HFFc6 (cell line): ENCODE measurements around the gene CCL2. TPM values are rescaled to one million over a fixed set of nuclear protein-coding genes. Genes with fewer than 3 reads are reported as not detected.

Source experiments
- DNase-seq: peaks from one replicate; pipeline ENCODE4 v3.0.0-alpha.2; 2018
- H3K27ac Mint-ChIP-seq: 2 replicates; pipeline ENCODE4 v1.8.0; 2020; ENCODE audit warnings: mild to moderate bottlenecking, mixed read lengths
- H3K27me3 Mint-ChIP-seq: 2 replicates; pipeline ENCODE4 v1.8.0; 2021; ENCODE audit warnings: mild to moderate bottlenecking, moderate library complexity, mixed read lengths; ENCODE audit not compliant: insufficient read depth
- H3K36me3 Mint-ChIP-seq: 2 replicates; pipeline ENCODE4 v1.8.0; 2021; ENCODE audit warnings: low read depth, mixed read lengths
- H3K4me1 Mint-ChIP-seq: 2 replicates; pipeline ENCODE4 v1.8.0; 2020; ENCODE audit warnings: low read depth, mixed read lengths
- H3K4me3 Mint-ChIP-seq: 2 replicates; pipeline ENCODE4 v1.8.0; 2020; ENCODE audit warnings: mild to moderate bottlenecking, moderate library complexity, mixed read lengths
- H3K9me3 Mint-ChIP-seq: 2 replicates; pipeline ENCODE4 v1.8.0; 2020; ENCODE audit warnings: mild to moderate bottlenecking, mixed read lengths
- total RNA-seq, 6 experiments: library from RNA; stranded (reverse); fragmentation: NEBNext Ultra II Directional; extraction: Animal tissue kit (Norgen Biotek cat#: 25700); gene quantifications; 2 replicates in 1 of 6; 3 replicates in 5 of 6; pipeline ENCODE4 v1.2.3, GENCODE V29; 2021
- TF ChIP-seq, protein P1 (sequence below): fragments of 200-600 bp; sonication (generic); IDR thresholded peaks from 2 replicates; pipeline ENCODE4 v1.5.0; 2021; ENCODE audit warnings: antibody characterized with exemption, mild to moderate bottlenecking

CCL2 gene
- total RNA-seq, 6 experiments from 2014 or later: 23.2 to 65.9 (median 30.1) TPM

DNA sequence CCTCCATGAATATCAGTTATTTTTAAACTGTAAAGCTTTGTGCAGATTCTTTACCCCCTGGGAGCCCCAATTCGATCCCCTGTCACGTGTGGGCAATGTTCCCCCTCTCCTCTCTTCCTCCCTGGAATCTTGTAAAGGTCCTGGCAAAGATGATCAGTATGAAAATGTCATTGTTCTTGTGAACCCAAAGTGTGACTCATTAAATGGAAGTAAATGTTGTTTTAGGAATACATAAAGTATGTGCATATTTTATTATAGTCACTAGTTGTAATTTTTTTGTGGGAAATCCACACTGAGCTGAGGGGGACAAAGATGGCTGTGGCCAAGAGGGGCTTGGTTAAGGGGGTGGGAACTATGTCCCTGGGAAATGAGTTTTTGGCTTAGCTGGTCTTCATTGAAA is 32.8 kb downstream of the CCL2 start:
- TF ChIP-seq, protein P1, sequence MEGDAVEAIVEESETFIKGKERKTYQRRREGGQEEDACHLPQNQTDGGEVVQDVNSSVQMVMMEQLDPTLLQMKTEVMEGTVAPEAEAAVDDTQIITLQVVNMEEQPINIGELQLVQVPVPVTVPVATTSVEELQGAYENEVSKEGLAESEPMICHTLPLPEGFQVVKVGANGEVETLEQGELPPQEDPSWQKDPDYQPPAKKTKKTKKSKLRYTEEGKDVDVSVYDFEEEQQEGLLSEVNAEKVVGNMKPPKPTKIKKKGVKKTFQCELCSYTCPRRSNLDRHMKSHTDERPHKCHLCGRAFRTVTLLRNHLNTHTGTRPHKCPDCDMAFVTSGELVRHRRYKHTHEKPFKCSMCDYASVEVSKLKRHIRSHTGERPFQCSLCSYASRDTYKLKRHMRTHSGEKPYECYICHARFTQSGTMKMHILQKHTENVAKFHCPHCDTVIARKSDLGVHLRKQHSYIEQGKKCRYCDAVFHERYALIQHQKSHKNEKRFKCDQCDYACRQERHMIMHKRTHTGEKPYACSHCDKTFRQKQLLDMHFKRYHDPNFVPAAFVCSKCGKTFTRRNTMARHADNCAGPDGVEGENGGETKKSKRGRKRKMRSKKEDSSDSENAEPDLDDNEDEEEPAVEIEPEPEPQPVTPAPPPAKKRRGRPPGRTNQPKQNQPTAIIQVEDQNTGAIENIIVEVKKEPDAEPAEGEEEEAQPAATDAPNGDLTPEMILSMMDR: no peak
- no peak overlapping the region for H3K27ac Mint-ChIP-seq
- peaks cover 18% of the 10 kb centered on the region for H3K4me1 Mint-ChIP-seq
- H3K36me3 Mint-ChIP-seq: no peaks in the 10 kb centered on the region
- H3K4me3 Mint-ChIP-seq: peak overlapping the region; percentile 1; the same call in 1 of the 2 replicates
- H3K9me3 Mint-ChIP-seq: no peaks in the 10 kb centered on the region
- no peak for DNase-seq
- H3K27me3 Mint-ChIP-seq: peaks cover 18% of the 10 kb centered on the region

DNA sequence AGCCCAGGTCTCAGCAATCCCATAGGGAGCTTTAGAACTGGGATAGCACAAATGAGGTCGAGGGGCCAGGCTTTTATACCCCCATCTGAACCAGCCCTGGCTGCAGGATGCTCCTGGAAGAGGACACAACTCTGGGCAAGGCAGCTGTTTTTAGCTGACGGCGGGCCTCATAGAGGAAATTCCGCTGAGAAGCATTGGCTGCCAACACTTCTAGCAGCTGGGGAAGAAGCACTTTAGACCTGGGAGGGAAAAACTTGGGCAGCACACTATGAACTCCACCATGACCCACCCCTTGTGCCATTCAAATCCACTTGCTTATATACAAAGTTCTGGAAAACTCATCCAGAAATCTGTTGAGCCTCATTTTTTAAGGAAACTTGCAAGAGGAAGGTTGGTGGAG is 35.5 kb downstream of the CCL2 start:
- Mint-ChIP-seq H3K27me3 (peaks cover 9% of the 10 kb centered on the region), H3K4me3 (no peak overlapping the region), H3K27ac (no peak overlapping the region), H3K36me3 (no peaks in the 10 kb centered on the region), H3K4me1 (peaks cover 18% of the 10 kb centered on the region), H3K9me3 (peaks cover 2% of the 10 kb centered on the region; the same call in 1 of the 2 replicates)
- no peak for DNase-seq
- TF ChIP-seq, protein P1: no peak

DNA sequence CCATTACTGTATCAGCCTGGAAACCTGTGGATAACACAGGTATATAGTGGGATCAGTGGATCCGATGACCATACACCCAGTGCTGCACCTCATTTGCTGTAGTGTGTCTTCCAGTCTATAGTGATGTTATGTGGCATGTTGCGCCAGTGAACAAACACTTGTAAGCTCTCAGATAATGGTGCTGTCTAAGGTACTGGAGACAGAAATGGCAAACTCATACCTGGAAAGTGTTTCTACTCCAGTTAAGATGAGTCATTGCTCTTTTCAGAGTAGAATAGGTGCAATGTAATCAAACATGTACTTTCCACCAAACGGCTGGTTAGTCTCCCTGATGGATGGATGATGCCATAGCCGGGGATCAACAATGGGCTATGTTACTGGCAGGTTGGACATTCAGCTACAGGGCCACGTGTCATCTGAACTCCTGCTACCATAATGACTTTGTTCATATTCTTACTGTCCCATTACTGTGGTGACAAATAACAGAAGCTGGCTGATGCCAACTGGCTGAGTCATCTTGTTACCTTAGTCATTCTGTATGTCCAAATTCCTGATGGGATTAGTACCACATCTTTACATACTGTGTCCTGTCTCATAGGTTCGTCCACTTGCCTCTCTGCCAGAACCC is 36.8 kb downstream of the CCL2 start:
- H3K9me3 Mint-ChIP-seq: peaks cover 3% of the 10 kb centered on the region; the same call in 1 of the 2 replicates
- H3K36me3 Mint-ChIP-seq: no peaks in the 10 kb centered on the region
- H3K27me3 Mint-ChIP-seq: peaks cover 6% of the 10 kb centered on the region
- peaks cover 18% of the 10 kb centered on the region for H3K4me1 Mint-ChIP-seq
- DNase-seq: no peak
- no peak overlapping the region for H3K27ac Mint-ChIP-seq
- TF ChIP-seq, protein P1: no peak
- H3K4me3 Mint-ChIP-seq: no peak overlapping the region

DNA sequence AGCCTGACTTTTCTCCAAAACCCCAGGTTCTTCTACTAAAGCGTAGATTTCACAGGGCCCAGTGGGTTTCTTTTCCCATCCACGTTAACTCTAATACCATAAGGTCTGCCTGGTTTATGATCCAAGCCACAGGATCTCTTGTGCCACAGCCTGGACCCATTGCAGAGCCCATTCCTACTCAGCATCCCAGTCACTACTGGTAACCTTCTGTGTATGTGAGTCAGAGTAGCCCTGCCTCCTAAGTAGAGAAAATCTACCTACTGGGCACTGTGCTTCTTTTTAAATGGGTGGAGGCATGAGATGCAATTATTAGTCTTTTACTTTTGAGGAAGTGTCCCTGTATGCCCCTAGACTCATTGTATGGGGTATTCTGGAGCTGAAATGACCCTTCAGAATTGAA is 43.9 kb downstream of the CCL2 start:
- TF ChIP-seq, protein P1: no peak
- no peaks in the 10 kb centered on the region; the same call in 1 of the 2 replicates for H3K27me3 Mint-ChIP-seq
- peak; percentile 17 for DNase-seq
- peaks cover 3% of the 10 kb centered on the region; the same call in 1 of the 2 replicates for H3K9me3 Mint-ChIP-seq
- peak overlapping the region; percentile 72; the same call in 1 of the 2 replicates for H3K27ac Mint-ChIP-seq
- no peaks in the 10 kb centered on the region for H3K36me3 Mint-ChIP-seq
- peaks cover 47% of the 10 kb centered on the region for H3K4me1 Mint-ChIP-seq
- H3K4me3 Mint-ChIP-seq: no peak overlapping the region

DNA sequence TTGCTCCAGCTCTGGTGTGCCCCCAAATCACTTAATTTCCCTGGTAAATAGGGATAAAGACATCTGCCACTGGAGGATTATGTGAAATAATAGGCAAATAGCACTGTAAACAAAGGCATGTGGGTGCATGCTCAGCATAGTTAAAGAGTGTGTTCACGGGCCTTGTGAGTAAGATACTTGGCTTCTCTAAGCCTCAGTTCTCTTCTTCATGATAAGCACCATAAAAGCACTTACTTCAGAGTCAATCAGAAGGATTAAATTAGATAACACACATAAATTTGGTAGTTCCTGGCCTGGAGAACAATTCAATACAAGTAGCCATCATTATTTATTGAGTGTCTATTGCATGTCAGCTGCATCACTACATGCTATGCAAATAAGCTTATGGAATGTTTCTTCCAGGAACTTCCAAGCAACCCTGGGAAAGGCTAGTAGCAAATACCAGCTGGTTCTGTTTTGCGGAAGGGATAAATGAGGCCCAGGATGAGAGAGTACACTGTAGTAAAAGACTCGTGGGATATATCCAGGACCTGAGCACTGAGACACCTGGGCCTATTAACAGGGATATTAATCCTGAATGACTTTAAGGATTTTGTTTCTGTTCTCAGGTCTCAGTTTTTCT is 45.0 kb downstream of the CCL2 start:
- peak; percentile 63 for DNase-seq
- H3K4me3 Mint-ChIP-seq: peak overlapping the region; percentile 81
- H3K9me3 Mint-ChIP-seq: peaks cover 3% of the 10 kb centered on the region; the same call in 1 of the 2 replicates
- no peaks in the 10 kb centered on the region for H3K36me3 Mint-ChIP-seq
- H3K27ac Mint-ChIP-seq: peak overlapping the region; percentile 72
- H3K27me3 Mint-ChIP-seq: peaks cover 2% of the 10 kb centered on the region
- peaks cover 47% of the 10 kb centered on the region for H3K4me1 Mint-ChIP-seq
- TF ChIP-seq, protein P1: no peak
